ENCODE measurements around the gene BEND7.
"Not testable (repeated sequence)": the region's sequence is repeated elsewhere in the genome, so short reads cannot be mapped to it uniquely, and the experiment has no call there.

Gene BEND7

GRCh38 chr10:13473986-13474385 is 54.8 kb downstream of the BEND7 start:
- no peak for DNase-seq

DNA sequence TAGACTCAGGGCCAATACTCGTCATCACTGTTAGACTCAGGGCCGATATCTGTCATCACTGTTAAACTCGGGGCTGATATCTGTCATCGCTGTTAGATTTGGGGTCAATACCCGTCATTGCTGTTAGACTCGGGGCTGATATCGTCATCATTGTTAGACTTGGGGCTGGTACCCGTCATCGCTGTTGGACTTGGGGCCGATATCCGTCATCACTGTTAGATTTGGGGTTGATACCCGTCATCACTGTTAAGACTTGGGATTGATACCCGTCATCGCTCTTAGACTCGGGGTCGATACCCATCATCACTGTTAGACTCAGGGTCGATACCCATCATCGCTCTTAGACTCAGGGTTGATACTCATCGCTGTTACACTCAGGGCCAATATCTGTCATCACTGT is 56.5 kb downstream of the BEND7 start:
- DNase-seq: no peak

DNA sequence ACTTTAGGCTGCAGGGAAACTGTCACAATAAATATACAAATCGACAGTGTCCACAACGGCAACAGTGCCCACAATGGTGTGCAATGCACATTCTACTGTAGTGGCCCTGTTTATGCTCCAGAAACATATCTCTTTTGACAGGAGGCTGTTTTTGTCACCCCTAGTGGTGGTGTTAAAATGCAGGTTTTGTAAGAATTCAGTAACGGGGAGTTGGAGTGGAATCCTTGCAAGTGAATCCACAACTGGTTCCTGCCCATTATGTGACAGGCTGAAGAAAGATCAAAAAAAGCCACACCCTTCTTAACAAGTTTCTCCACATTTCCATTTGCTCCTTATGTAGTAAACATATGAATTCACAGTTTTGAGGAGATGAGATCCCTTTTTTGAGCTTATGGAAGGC is 58.5 kb downstream of the BEND7 start:
- no peak for DNase-seq

DNA sequence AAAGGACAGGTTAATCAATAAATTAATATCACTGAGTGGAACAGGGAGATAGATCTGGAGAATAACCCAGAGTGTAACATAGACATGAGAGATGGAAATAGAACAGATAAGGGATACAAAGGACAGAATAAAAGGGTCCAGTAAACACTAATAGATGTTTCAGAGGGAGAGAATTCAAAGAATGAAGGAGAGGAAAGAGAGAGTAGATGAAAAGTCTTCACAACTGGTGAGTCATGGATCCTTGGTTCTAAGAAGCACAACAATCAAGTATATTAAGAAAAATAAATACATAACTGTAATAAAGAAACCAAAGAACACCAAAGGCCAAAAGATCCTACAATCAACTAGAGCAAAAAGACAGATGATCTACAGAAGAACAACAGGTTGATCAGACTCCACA is 66.3 kb downstream of the BEND7 start:
- no peak for DNase-seq

DNA sequence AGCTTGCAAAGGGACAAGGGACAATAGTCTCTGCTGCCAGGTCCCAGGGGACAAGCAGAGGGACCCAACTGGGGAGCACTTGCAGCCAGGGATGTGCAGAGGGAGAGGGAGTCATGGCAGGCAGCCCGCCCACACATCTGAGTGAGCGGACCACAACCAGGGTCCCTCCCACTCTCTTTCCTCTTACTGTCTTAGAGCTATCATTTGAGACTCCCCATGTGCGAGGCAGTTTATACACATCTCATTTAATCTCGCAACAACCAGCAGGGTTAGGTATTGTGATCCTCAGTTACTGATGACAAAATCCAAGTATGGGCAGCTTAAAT is 70.2 kb downstream of the BEND7 start:
- DNase-seq: no peak

DNA sequence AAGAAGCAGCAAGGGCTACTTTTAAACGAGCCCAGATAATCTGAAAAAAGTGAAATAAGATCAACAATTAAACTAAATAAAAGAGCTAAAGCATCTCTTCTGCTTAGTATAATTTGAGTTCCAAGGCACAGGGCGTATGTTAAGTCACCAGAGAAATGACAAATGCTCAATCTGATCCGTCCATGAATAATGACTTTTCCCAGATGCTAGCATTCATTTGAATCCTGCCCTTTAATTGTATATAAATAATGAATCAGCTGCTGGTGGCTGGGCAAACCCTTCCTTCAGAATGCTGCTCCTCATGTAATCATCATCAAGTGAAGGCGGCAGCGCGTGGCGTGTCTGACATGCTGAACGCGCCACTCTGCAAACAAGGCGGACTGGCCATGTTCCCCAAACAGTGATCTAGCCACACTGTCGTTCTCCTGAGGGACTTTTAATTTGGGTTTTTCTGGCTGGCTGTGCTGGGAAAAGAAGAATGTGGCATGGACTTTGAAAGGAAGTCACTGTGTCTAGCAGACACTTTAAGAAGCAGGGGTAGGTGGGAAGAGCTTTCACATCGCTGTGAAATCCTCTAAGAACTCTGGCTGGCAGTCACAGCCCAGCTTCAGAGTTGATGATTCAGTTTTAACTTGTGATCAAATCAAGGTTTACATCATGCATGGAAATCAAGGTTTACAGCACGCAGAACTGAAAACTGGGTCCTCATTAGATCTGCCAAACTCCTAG is 70.7 kb downstream of the BEND7 start:
- DNase-seq: no peak

DNA sequence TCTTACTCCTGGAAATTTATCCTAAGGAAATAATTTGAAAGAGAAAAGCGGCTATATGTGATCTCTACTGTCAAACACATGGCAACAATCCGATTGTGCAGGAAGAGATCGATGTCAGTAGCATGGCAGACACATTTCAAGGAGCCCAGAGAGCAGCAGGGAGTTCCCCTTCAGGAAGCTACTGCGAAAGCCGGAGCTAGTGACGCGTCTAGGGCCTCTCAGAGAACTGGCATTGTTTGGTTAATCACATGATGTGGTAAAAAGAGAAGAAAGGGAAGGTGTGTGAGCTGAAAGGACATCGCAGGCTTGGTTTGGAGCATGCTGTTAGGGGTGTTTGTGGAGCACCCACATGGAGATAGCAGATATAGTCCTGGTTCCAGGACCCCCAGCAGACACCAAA is 74.9 kb downstream of the BEND7 start:
- DNase-seq: peak; percentile 23 to 43

GRCh38 chr10:13450069-13450468 is 78.7 kb downstream of the BEND7 start:
- no peak for DNase-seq

- no peak for DNase-seq
These were observed 79.5 kb downstream of the BEND7 start for GRCh38 chr10:13449296-13449695.

- no peak for DNase-seq
These were observed 80.6 kb downstream of the BEND7 start for GRCh38 chr10:13448216-13448615.

DNA sequence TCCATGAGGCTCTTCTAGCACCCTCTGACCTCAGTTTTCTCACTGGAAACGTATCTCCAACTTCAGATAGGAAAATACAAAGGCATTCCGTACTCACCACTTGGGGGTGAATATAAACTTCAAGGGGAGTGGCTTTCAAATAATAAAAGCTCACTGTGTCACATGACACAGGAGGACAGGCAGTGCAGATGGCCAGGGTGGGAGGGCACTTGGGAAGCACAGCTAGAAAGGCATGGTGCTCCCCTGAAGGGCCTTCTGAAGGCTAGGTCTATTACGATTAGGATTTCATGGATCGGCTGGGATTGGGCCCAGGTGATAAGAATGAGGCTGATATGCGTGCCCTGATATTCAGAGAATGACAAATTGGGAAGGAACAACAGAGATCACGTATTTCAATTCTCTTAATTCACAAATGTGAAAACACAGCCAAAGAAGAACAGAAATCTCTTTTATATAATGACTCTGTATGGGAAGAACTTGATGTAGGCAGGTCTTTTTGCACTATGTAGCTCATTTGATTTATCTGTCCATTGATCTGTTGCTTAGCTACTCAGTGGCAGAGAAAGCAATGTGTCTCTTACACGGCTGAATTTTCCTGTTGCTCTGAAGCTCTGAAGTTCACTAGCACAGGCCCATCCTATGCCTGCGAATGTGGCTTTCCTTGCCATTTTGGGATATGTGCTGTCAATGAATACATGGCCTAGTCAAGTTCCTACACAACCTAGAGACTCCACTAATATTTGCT is 83.0 kb downstream of the BEND7 start:
- DNase-seq: no peak

DNA sequence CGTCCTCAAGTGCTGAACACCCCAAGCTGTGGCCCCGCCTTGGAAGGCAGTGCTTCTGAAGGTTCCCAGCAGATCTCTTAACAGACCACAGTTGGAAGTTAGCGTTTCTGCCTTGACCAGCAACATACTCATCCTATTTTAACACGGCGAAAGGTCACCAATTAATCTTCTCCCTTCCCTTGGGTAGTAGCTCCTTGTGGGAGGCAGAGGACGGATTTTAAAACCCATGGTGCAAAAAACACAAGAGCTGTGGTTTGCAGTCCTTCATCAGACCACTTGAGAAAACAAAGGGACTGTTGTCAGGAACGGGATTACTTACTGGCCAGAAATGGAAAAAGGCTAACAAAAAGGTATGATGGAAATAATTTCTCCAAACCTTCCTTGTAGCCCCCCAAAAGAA is 87.3 kb downstream of the BEND7 start:
- no peak for DNase-seq

- DNase-seq: peak; percentile 76 to 83
These were observed 88.4 kb downstream of the BEND7 start for GRCh38 chr10:13440185-13441061.

DNA sequence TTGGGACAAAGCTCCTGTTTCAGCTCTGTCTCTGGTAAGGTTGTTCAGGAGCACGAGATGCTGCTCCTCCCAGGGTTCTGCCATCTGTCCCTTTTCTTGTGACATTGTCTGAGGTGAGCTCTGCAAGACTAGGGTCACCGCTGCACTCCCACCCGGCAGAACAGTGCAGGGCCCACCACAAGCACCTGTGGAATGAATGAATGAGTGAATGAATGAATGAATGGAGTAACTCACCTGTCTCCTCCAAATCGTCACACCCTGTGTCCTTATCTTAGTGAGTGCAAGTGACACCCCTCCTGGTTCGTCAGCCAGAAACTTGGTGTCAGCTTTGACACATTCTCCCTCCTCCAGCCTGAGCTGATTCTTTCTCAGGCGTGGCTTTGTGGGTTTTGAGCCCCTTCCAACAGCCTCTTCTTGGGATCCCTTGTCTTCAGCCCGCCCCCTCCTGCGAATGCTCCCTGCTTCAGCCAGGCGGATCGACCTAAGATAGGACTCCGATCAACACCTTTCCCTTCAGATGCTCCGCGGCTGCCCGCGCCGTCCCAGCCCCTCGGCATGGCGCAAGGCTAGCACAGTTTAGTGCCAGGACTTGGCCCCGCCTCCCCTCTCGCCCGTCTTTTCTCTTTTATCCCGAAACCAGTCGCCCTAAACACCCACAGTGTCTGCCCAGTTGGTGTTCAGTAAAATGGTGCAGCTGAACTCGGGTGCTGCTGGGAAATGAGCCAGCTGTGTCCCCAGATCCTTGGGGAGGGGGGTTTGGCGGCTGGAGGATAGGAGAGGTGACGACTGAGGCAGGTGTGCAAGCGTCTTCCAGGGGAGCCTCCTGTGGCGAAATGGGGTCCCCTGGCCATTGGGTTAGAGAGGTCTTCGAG is 89.3 kb downstream of the BEND7 start:
- DNase-seq: peak; percentile 34 to 41

GRCh38 chr10:13437026-13437555 is 91.7 kb downstream of the BEND7 start:
- DNase-seq: no peak

- not testable (repeated sequence) for DNase-seq
These were observed 100.9 kb downstream of the BEND7 start for GRCh38 chr10:13427943-13428342.

GRCh38 chr10:13425397-13425796 is 103.4 kb downstream of the BEND7 start:
- DNase-seq: no peak

DNA sequence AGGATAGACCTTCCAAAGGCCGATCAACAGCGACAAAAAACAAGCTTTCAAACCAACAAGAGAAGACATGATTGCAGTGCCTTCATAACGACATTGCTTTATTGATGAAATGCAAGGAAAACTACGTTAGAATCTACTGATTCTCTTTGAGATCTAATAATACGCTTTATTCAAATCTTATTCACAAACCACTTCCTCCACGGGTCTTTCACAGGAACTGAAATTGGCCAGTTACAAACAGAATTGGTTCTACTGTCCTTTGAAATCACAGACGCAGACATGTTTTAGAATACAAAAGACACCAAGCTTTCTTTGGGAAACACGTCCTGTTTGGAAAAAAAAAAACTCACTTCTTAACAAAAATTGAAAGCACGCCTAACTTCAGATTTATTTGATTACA is 106.0 kb downstream of the BEND7 start:
- DNase-seq: no peak

DNA sequence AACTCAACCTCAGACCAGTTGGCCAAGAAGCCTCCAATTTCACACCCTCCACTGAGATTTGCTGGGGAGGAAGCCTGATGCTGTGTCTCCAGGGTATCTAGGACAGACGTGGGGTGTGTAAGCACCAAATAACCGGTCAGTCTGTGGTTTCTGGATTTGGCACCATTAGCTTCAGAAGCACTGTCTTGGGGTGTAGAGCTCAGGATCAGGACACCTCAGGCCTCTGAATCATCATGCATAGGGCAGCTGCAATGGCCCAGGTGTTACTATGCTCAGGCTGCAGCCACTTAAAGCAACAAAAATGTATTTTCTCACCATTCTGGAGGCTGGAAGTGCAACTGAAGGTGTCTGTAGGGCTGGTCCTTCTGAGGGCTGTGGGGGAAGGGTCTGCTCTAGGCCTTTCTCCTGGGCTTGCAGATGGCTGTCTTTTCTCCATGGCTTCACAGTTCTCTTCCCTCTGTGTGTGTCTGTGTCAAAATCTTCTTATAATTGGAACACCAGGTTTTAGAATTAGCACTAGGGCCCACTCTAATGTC is 107.4 kb downstream of the BEND7 start:
- no peak for DNase-seq

DNA sequence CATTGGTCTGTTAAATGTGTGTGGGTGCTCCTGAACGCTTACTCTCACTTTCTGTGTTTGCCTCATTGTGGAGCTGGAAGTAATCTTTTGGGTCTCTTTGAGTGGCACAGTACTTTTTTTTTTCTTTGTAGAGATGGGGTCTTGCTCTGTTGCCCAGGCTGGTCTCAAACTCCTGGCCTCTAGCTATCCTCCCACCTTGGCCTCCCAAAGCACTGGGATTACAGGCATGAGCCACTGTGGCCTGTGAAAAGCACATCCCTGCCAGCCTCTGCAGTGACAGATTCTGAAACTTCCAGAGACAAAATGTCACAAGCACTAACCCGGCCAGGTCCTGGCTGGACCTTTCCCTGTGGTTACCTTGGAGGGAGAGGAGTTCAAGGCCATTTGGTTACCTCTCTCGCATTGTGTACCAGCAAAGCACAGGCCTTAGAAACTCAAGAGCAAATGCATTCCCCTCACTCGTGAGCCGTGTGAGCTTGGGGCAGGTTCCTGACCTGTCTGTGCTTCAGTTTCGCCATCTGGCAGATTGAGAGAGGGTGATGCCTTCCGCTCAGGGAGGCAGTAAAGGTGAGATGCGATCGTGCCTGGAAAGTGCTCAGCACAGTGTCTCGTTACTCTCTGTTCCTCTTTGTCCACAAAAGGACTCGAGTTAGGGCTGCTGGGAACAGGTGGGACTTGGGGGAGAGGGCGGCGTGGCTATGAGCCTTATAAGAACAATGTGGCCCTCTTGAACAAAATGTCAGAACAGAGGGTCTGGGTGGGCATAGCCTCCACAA is 108.1 kb downstream of the BEND7 start:
- DNase-seq: no peak

DNA sequence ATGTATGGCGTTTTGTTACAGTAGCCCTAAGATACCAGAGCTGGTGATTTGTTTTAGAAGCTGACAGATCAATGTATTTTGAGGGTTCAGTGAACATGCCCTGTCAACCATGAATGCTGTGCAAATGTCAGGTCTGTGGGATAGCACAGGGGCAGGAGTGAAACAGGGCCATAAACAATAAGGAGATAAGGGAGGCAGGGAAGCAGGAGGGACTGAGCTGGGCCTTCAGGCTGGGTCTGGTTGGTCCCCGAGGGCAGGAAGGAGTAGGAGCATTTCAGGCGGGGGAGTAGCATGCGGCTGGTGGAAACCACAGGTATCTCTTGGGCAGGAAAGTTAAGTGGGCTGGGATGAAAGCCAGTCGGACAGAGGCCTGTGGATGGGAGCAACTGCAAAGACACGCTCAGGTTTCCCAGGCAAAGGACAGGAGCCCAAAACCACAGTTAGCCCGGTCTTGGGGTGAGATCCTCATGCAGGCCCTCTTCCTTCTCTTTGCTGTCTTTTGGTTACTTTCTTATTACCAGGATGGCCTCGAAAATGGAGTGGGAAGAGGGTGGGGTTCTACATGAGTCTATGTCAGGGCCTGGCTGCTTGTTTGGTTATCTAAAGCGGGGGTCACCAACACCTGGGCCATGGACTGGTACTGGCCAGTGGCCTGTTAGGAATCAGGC is 111.2 kb downstream of the BEND7 start:
- no peak for DNase-seq

Data from activated T-cell treated with anti-CD3 and anti-CD28 coated beads, Interleukin-2, amount 50 U/mL, for 48 hours (primary cell).